Superior temporal gyrus (tissue), 1 donor: ENCODE measurements around the gene IL23A.

ENCODE experiments used
- DNase-seq: peaks from one replicate; pipeline ENCODE4 v3.0.0-alpha.2; 2016; ENCODE audit errors: extremely low spot score

The IL23A gene

GRCh38 chr12:56361487-56362129, 22.9 kb downstream of the IL23A start:
- DNase-seq = no peak

GRCh38 chr12:56362130-56363059, 23.7 kb downstream of the IL23A start, which contains the start of gene APOF:
APOF (minus strand) TSS chr12:56362857; CDS start chr12:56362745, 112 bp downstream.
- DNase-seq = no peak

GRCh38 chr12:56366948-56367347, 28.3 kb downstream of the IL23A start:
- no peak for DNase-seq

- DNase-seq = no peak
These were observed 34.8 kb downstream of the IL23A start for GRCh38 chr12:56373515-56373914.

GRCh38 chr12:56374726-56375597, 36.3 kb downstream of the IL23A start:
- DNase-seq = no peak

GRCh38 chr12:56375598-56376434, 37.1 kb downstream of the IL23A start:
- no peak for DNase-seq

GRCh38 chr12:56377310-56377988, 38.8 kb downstream of the IL23A start:
- DNase-seq = no peak

- no peak for DNase-seq
These were observed 39.3 kb downstream of the IL23A start for GRCh38 chr12:56377989-56378316.

- DNase-seq = no peak
These were observed 43.9 kb downstream of the IL23A start for GRCh38 chr12:56382611-56383010.

- DNase-seq = no peak
These were observed 47.2 kb downstream of the IL23A start for GRCh38 chr12:56385873-56386272.

- no peak for DNase-seq
These were observed 48.6 kb downstream of the IL23A start for GRCh38 chr12:56387152-56387736.

- no peak for DNase-seq
These were observed 50.7 kb downstream of the IL23A start for GRCh38 chr12:56389412-56389811.
